PC-9 (cell line): ENCODE measurements around the gene ARL3. TPM values are rescaled to one million over a fixed set of nuclear protein-coding genes. Genes with fewer than 3 reads are reported as not detected.

Experiments
- BruUV-seq: library from RNA; stranded (reverse); fragments of 400-500 nt; replicated peaks from 2 replicates; lab custom pipeline; 2021; lab: Mats Ljungman, UMichigan
- CTCF ChIA-PET: fragments of 300-600 bp; sonication (Branson Sonifier 250); formaldehyde crosslinking; loops from one replicate; lab custom pipeline; 2022; ENCODE audit warnings: antibody characterized with exemption; lab: Charles Lee
- POLR2A ChIA-PET: fragments of 300-600 bp; sonication (Branson Sonifier 250); formaldehyde crosslinking; loops from one replicate; lab custom pipeline; 2022; ENCODE audit warnings: antibody characterized with exemption; ENCODE audit not compliant: unreplicated experiment; lab: Charles Lee
- DNase-seq, 2 experiments: peaks; one replicate each; pipeline versions ENCODE4 v3.0.0 to v3.0.0-alpha.2; 2015 to 2022; ENCODE audit warnings: mixed read lengths in 1 of 2
- H2AFZ ChIP-seq: fragments of 200-600 bp; sonication (generic); 2 replicates; pipeline ENCODE4 v1.8.1; 2017; ENCODE audit warnings: antibody characterized with exemption
- H3F3A ChIP-seq: fragments of 200-600 bp; sonication (generic); 2 replicates; pipeline ENCODE4 v1.8.1; 2017; ENCODE audit warnings: antibody characterized with exemption, mild to moderate bottlenecking, low read depth; ENCODE audit not compliant: insufficient read depth
- H3K27ac ChIP-seq: fragments of 200-600 bp; sonication (generic); 2 replicates; pipeline ENCODE4 v1.6.1; 2016; ENCODE audit warnings: mixed run types
- H3K27me3 ChIP-seq: fragments of 200-600 bp; sonication (generic); 2 replicates; pipeline ENCODE4 v1.6.1; 2016; ENCODE audit warnings: low read depth, mixed run types; ENCODE audit not compliant: insufficient read depth
- H3K36me3 ChIP-seq: fragments of 200-600 bp; sonication (generic); 2 replicates; pipeline ENCODE4 v1.6.1; 2016; ENCODE audit warnings: low read depth, mixed run types
- H3K4me1 ChIP-seq: fragments of 200-600 bp; sonication (generic); replicated peaks from 2 replicates; pipeline ENCODE4 v1.6.1; 2016; ENCODE audit warnings: mixed run types; ENCODE audit not compliant: insufficient read depth
- H3K4me2 ChIP-seq: fragments of 200-600 bp; sonication (generic); 2 replicates; pipeline ENCODE4 v1.6.1; 2017; ENCODE audit warnings: mixed run types
- H3K4me3 ChIP-seq: fragments of 200-600 bp; sonication (generic); 2 replicates; pipeline ENCODE4 v1.6.1; 2016; ENCODE audit warnings: mixed run types
- H3K79me2 ChIP-seq: fragments of 200-600 bp; sonication (generic); 2 replicates; pipeline ENCODE4 v1.6.1; 2017; ENCODE audit warnings: low read depth, mixed run types
- H3K9me2 ChIP-seq: fragments of 200-600 bp; sonication (generic); 2 replicates; pipeline ENCODE4 v1.8.1; 2017; ENCODE audit warnings: mild to moderate bottlenecking; ENCODE audit not compliant: insufficient read depth
- H3K9me3 ChIP-seq: fragments of 200-600 bp; sonication (generic); 2 replicates; pipeline ENCODE4 v1.8.1; 2016; ENCODE audit warnings: low read depth; ENCODE audit not compliant: insufficient read depth
- H4K20me1 ChIP-seq: fragments of 200-600 bp; sonication (generic); 2 replicates; pipeline ENCODE4 v1.8.1; 2017; ENCODE audit not compliant: insufficient read depth
- CTCF ChIP-seq: fragments of 200-600 bp; sonication (generic); conservative IDR thresholded peaks from 2 replicates; pipeline ENCODE4 v1.6.1; 2017; ENCODE audit warnings: mixed run types, antibody characterized with exemption, mild to moderate bottlenecking, moderate library complexity
- EZH2 ChIP-seq: fragments of 200-600 bp; sonication (generic); IDR thresholded peaks from 2 replicates; pipeline ENCODE4 v1.8.0; 2017; ENCODE audit warnings: antibody characterized with exemption, low read depth
- intact Hi-C: fragments of 100-400 bp; cut with micrococcal nuclease; formaldehyde crosslinking; loops from one replicate; pipeline ENCODE4 v1.10.0; 2022; ENCODE audit not compliant: unreplicated experiment
- total RNA-seq: library from RNA; stranded (reverse); gene quantifications from 2 replicates; pipeline ENCODE4 v1.2.3, GENCODE V29; 2021

The ARL3 gene
- total RNA-seq, 1 experiment from 2014 or later, result 9.7 TPM

GRCh38 chr10:102641880-102642735 is 72.1 kb downstream of the ARL3 start:
- POLR2A ChIA-PET, result interaction anchor here (0.6 to 1.0 kb wide), 3 partner anchors 14 to 337 kb away, joined by 4 to 6 read pairs (median 4); no protein-coding TSS in a partner anchor

GRCh38 chr10:102641402-102641801 is 72.8 kb downstream of the ARL3 start:
- ChIA-PET CTCF (no interaction called here), POLR2A (interaction anchor here (0.6 kb wide), 2 partner anchors 28 to 338 kb away, joined by 4 to 6 read pairs; no protein-coding TSS in a partner anchor)
- H3K4me3 ChIP-seq, result peak overlapping the region; percentile 70
- H3K27me3 ChIP-seq, result no peaks in the 10 kb centered on the region
- TSS peak; percentile 53 for BruUV-seq
- no peaks in the 10 kb centered on the region for H3K36me3 ChIP-seq
- no peaks in the 10 kb centered on the region for H3K9me3 ChIP-seq
- H3K4me2 ChIP-seq, result peak overlapping the region; percentile 93
- no peak for DNase-seq
- H3K79me2 ChIP-seq, result peaks cover 22% of the 10 kb centered on the region
- no peaks in the 10 kb centered on the region for H4K20me1 ChIP-seq
- H3K4me1 ChIP-seq, result no peaks in the 10 kb centered on the region
- H3K9me2 ChIP-seq, result no peaks in the 10 kb centered on the region
- peak overlapping the region; percentile 89 for H2AFZ ChIP-seq
- no peak for TF ChIP-seq CTCF
- TF ChIP-seq EZH2, result no peak
- peaks cover 26% of the 10 kb centered on the region for H3F3A ChIP-seq
- intact Hi-C loops, result loop anchor here (10.0 kb wide), 1 partner anchor 247 kb away; the partner anchor contains the start of gene NFKB2
- H3K27ac ChIP-seq, result peak overlapping the region; percentile 75

More at GRCh38 chr10:102641880-102642735, 72.1 kb downstream of the ARL3 start:
- peak overlapping the region; percentile 93 for H3K4me2 ChIP-seq
- peaks cover 26% of the 10 kb centered on the region for H3F3A ChIP-seq
- H4K20me1 ChIP-seq, result no peaks in the 10 kb centered on the region
- H2AFZ ChIP-seq, result peak overlapping the region; percentile 89
- peak; percentile 84 to 90 for DNase-seq
- BruUV-seq, result no TSS peak
- no peak for TF ChIP-seq CTCF
- TF ChIP-seq EZH2, result no peak
- 0 out of 2 replicates have a peak, but pooled peaks cover 4% of the 10 kb centered on the region for H3K4me1 ChIP-seq
- no peaks in the 10 kb centered on the region for H3K9me2 ChIP-seq
- CTCF ChIA-PET, result no interaction called here
- H3K36me3 ChIP-seq, result no peaks in the 10 kb centered on the region
- H3K27ac ChIP-seq, result peak overlapping the region; percentile 75
- H3K27me3 ChIP-seq, result no peaks in the 10 kb centered on the region
- peaks cover 29% of the 10 kb centered on the region for H3K79me2 ChIP-seq
- intact Hi-C loops, result loop anchor here (2.0 to 10.0 kb wide), 3 partner anchors 13 to 247 kb away; partner anchors contain the start of gene NFKB2
- H3K9me3 ChIP-seq, result no peaks in the 10 kb centered on the region
- peak overlapping the region; percentile 70 for H3K4me3 ChIP-seq

GRCh38 chr10:102639537-102639936 is 74.7 kb downstream of the ARL3 start:
- DNase-seq, result no peak
- H3K4me2 ChIP-seq, result no peak overlapping the region
- peaks cover 6% of the 10 kb centered on the region for H3K79me2 ChIP-seq
- H3F3A ChIP-seq, result peaks cover 11% of the 10 kb centered on the region
- H3K9me2 ChIP-seq, result no peaks in the 10 kb centered on the region
- TF ChIP-seq EZH2, result no peak
- TF ChIP-seq CTCF, result no peak
- H4K20me1 ChIP-seq, result no peaks in the 10 kb centered on the region
- no peaks in the 10 kb centered on the region for H3K36me3 ChIP-seq
- H2AFZ ChIP-seq, result no peak overlapping the region
- H3K4me3 ChIP-seq, result no peak overlapping the region
- ChIA-PET POLR2A (no interaction called here), CTCF (no interaction called here)
- H3K4me1 ChIP-seq, result peaks cover 14% of the 10 kb centered on the region
- H3K27me3 ChIP-seq, result no peaks in the 10 kb centered on the region
- no TSS peak for BruUV-seq
- H3K9me3 ChIP-seq, result no peaks in the 10 kb centered on the region
- intact Hi-C loops, result no loop called here
- no peak overlapping the region for H3K27ac ChIP-seq
